ENCODE data around the gene ITSN2.

DNA sequence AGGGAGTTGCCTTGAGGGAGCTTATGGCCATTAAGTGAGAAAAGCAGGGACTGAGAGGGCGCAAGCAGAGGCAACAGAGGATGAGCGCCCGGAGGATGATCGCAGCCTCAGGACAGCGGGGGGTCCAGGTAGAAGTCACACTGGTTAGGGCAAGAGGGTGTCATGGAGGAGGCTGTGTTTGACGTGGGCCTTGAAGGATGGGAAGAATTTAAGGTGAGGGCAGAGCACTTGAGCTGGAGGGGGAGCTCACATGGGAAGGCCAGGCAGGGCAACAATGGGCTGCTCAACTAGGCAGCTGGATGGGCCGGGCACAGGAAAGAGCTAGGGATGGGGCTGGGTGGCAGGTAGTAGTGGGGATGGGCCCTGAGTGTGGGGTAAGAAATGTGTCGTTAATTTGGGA is 153.6 kb downstream of the ITSN2 start:
- TF ChIP-seq, protein P1, sequence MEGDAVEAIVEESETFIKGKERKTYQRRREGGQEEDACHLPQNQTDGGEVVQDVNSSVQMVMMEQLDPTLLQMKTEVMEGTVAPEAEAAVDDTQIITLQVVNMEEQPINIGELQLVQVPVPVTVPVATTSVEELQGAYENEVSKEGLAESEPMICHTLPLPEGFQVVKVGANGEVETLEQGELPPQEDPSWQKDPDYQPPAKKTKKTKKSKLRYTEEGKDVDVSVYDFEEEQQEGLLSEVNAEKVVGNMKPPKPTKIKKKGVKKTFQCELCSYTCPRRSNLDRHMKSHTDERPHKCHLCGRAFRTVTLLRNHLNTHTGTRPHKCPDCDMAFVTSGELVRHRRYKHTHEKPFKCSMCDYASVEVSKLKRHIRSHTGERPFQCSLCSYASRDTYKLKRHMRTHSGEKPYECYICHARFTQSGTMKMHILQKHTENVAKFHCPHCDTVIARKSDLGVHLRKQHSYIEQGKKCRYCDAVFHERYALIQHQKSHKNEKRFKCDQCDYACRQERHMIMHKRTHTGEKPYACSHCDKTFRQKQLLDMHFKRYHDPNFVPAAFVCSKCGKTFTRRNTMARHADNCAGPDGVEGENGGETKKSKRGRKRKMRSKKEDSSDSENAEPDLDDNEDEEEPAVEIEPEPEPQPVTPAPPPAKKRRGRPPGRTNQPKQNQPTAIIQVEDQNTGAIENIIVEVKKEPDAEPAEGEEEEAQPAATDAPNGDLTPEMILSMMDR (IDR thresholded peaks at IDR 0.05): no peak
- no peak for TF ChIP-seq POLR2A (IDR thresholded peaks at IDR 0.05)
- TF ChIP-seq POLR2AphosphoS5 (IDR thresholded peaks at IDR 0.05): no peak

Measured in breast epithelium (tissue), 3 donors.